ENCODE data around the gene KRTAP20-4. TPM values are rescaled to one million over a fixed set of nuclear protein-coding genes. Genes with fewer than 3 reads are reported as not detected.

KRTAP20-4 gene
- polyA plus RNA-seq, 1 donor from 2014 or later = not detected

- Histone ChIP-seq H3K27ac (ENCODE audit: low read length) (no peak overlapping the region), H3K79me2 (replicated peaks; ENCODE audit: insufficient read depth, low read length) (no peaks in the 10 kb centered on the region), H3K9me3 (ENCODE audit: low read length) (no peaks in the 10 kb centered on the region), H3K9ac (ENCODE audit: low read length) (no peak overlapping the region), H3K4me2 (ENCODE audit: low read length) (no peak overlapping the region), H3K4me3 (ENCODE audit: low read length) (no peak overlapping the region), H4K20me1 (ENCODE audit: insufficient read depth) (no peaks in the 10 kb centered on the region), H3K36me3 (ENCODE audit: insufficient read depth, low read length) (no peaks in the 10 kb centered on the region), H3F3A (ENCODE audit: insufficient read depth, low read length, poor library complexity, severe bottlenecking) (no peaks in the 10 kb centered on the region), H3K9me2 (ENCODE audit: insufficient read depth, low read length) (no peaks in the 10 kb centered on the region), H3K27me3 (ENCODE audit: insufficient read depth, low read depth, low read length) (no peaks in the 10 kb centered on the region), H2AFZ (ENCODE audit: low read depth, low read length) (no peak overlapping the region)
- TF ChIP-seq POLR2AphosphoS5 (IDR thresholded peaks at IDR 0.05) (peak; percentile 7), EP300 (conservative IDR thresholded peaks at IDR 0.05; ENCODE audit: poor library complexity, severe bottlenecking) (no peak)
Observed at GRCh38 chr21:30582870-30583269, 37.6 kb upstream of the KRTAP20-4 start.

DNA sequence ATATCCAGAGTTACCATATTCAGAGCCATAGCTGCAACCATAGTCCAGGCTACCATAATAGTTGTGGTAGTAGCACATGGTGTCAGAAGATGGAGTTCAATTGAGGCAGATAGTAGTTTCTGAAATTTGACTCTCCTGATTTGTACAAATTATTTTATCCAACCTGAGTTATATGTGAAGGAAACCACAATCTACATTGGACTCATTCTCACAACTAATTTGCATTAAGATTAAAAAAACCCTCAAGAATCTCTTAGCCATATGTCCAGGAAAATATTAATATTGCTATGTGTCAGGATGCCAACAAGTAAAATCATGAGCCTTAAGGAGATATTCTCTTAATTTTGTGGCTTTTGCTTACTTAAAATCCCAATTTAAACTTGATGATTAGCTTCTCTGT, 30.1 kb upstream of the KRTAP20-4 start, which contains the start of gene KRTAP22-2:
Gene KRTAP22-2, minus strand, starts transcription at position 101 of the 400 bp plus-strand sequence.
- Histone ChIP-seq H3K9ac (ENCODE audit: low read length) (no peak within 1 kb of the TSS), H3K9me2 (ENCODE audit: insufficient read depth, low read length) (no peaks in the 10 kb centered on the region), H3K9me3 (ENCODE audit: low read length) (no peaks in the 10 kb centered on the region), H3K4me3 (ENCODE audit: low read length) (no peak within 1 kb of the TSS), H4K20me1 (ENCODE audit: insufficient read depth) (no peaks in the 10 kb centered on the region), H3K4me2 (ENCODE audit: low read length) (no peak within 1 kb of the TSS), H3F3A (ENCODE audit: insufficient read depth, low read length, poor library complexity, severe bottlenecking) (no peaks in the 10 kb centered on the region), H3K36me3 (ENCODE audit: insufficient read depth, low read length) (no peaks in the 10 kb centered on the region), H3K79me2 (replicated peaks; ENCODE audit: insufficient read depth, low read length) (no peaks in the 10 kb centered on the region), H3K27me3 (ENCODE audit: insufficient read depth, low read depth, low read length) (no peaks in the 10 kb centered on the region), H3K27ac (ENCODE audit: low read length) (no peak within 1 kb of the TSS), H2AFZ (ENCODE audit: low read depth, low read length) (no peak within 1 kb of the TSS)
- TF ChIP-seq RAD21 (conservative IDR thresholded peaks at IDR 0.05) (no peak), REST (IDR thresholded peaks at IDR 0.05; ENCODE audit: borderline replicate concordance) (no peak)

DNA sequence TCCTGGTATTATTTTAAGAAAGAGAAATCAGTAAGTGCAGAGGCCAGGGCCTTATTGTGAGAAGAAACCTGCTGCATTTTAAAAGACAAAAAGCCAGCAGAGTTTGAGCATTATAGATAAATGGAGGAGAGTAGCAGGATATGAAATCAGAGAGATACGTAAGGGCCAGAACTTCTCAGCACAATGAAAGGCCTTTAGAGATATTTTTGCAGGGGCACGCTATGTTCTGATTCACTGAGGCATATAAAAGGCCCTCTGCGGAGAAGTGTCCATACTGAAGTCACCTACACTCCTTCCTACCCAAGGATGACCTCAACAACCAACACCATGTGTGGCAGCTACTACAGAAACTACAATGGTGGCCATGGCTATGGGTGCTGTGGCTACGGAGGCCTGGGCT, 28.3 kb upstream of the KRTAP20-4 start, which contains the start of gene KRTAP6-3:
Gene KRTAP6-3, plus strand, starts transcription at position 301 of the 400 bp plus-strand sequence. Its CDS starts 6 bp downstream, at position 307.
- Histone ChIP-seq H3K4me2 (ENCODE audit: low read length) (no peak within 1 kb of the TSS), H3K27ac (ENCODE audit: low read length) (no peak within 1 kb of the TSS), H3F3A (ENCODE audit: insufficient read depth, low read length, poor library complexity, severe bottlenecking) (no peaks in the 10 kb centered on the region), H3K4me3 (ENCODE audit: low read length) (no peak within 1 kb of the TSS), H3K9me2 (ENCODE audit: insufficient read depth, low read length) (no peaks in the 10 kb centered on the region), H3K27me3 (ENCODE audit: insufficient read depth, low read depth, low read length) (no peaks in the 10 kb centered on the region), H3K36me3 (ENCODE audit: insufficient read depth, low read length) (no peaks in the 10 kb centered on the region), H3K79me2 (replicated peaks; ENCODE audit: insufficient read depth, low read length) (no peaks in the 10 kb centered on the region), H3K9me3 (ENCODE audit: low read length) (no peaks in the 10 kb centered on the region), H4K20me1 (ENCODE audit: insufficient read depth) (no peaks in the 10 kb centered on the region), H2AFZ (ENCODE audit: low read depth, low read length) (no peak within 1 kb of the TSS), H3K9ac (ENCODE audit: low read length) (no peak within 1 kb of the TSS)
- TF ChIP-seq MXI1 (conservative IDR thresholded peaks at IDR 0.05; ENCODE audit: poor library complexity, severe bottlenecking) (no peak), EP300 (conservative IDR thresholded peaks at IDR 0.05; ENCODE audit: poor library complexity, severe bottlenecking) (no peak), EZH2 (IDR thresholded peaks at IDR 0.05; ENCODE audit: borderline replicate concordance, insufficient read depth, low read length, poor library complexity, severe bottlenecking) (no peak), POLR2AphosphoS5 (IDR thresholded peaks at IDR 0.05) (no peak), RAD21 (conservative IDR thresholded peaks at IDR 0.05) (no peak), TAF1 (IDR thresholded peaks at IDR 0.05; ENCODE audit: low read depth) (no peak), SMC3 (conservative IDR thresholded peaks at IDR 0.05; ENCODE audit: poor library complexity) (no peak), REST (IDR thresholded peaks at IDR 0.05; ENCODE audit: borderline replicate concordance) (no peak)
- TF ChIP-seq, protein P1, sequence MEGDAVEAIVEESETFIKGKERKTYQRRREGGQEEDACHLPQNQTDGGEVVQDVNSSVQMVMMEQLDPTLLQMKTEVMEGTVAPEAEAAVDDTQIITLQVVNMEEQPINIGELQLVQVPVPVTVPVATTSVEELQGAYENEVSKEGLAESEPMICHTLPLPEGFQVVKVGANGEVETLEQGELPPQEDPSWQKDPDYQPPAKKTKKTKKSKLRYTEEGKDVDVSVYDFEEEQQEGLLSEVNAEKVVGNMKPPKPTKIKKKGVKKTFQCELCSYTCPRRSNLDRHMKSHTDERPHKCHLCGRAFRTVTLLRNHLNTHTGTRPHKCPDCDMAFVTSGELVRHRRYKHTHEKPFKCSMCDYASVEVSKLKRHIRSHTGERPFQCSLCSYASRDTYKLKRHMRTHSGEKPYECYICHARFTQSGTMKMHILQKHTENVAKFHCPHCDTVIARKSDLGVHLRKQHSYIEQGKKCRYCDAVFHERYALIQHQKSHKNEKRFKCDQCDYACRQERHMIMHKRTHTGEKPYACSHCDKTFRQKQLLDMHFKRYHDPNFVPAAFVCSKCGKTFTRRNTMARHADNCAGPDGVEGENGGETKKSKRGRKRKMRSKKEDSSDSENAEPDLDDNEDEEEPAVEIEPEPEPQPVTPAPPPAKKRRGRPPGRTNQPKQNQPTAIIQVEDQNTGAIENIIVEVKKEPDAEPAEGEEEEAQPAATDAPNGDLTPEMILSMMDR (IDR thresholded peaks at IDR 0.05; ENCODE audit: poor library complexity, severe bottlenecking) = no peak
